ENCODE results near the gene UNKL.
A peak's percentile ranks its signal among the peaks of the same experiment; 100 is the strongest.

Gene UNKL, protein sequence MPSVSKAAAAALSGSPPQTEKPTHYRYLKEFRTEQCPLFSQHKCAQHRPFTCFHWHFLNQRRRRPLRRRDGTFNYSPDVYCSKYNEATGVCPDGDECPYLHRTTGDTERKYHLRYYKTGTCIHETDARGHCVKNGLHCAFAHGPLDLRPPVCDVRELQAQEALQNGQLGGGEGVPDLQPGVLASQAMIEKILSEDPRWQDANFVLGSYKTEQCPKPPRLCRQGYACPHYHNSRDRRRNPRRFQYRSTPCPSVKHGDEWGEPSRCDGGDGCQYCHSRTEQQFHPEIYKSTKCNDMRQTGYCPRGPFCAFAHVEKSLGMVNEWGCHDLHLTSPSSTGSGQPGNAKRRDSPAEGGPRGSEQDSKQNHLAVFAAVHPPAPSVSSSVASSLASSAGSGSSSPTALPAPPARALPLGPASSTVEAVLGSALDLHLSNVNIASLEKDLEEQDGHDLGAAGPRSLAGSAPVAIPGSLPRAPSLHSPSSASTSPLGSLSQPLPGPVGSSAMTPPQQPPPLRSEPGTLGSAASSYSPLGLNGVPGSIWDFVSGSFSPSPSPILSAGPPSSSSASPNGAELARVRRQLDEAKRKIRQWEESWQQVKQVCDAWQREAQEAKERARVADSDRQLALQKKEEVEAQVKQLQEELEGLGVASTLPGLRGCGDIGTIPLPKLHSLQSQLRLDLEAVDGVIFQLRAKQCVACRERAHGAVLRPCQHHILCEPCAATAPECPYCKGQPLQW

DNA sequence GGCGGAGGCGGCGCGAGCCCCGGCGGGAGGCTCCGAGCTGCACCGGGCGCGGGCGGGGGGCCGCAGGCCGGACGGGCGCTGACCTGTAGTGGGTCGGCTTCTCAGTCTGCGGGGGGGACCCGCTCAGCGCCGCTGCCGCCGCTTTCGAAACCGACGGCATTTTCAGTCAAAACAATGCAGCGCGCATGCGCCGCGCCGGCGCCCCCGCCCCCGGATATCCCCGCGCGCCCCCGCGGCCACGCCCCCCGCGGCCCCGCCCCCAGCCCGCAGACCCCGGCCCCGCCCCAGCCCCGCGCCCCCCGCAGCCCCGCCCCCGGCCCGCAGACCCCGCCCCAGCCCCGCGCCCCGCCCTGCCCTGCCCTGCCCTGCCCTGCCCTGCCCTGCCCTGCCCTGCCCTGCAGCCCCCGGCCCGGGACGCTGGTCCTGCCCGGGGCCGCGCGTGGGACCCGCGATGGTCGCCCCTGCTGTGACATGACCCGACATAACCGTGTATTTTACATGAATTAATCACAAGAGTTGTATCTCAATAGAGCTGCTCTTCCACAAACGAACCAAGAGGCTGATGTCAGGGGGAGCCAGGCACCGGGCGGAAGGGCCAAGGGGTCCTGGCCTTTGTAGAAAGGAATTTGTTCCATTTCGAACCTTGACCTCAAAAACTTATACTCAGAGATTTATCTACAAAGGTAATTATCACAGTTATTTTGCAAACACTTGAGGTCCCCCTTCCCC, at the start of gene UNKL:
UNKL (minus strand) TSS at position 173 of the 729 bp plus-strand sequence; CDS start at position 160, 13 bp downstream.
- DNase-seq (ENCODE audit: extremely low spot score): peak; percentile 93
- POLR2A ChIA-PET: no interaction called here
- CTCF ChIA-PET: interaction anchor here (0.9 kb wide), 1 partner anchor 14 kb away, joined by 3 read pairs; no protein-coding TSS in a partner anchor
- TF ChIP-seq, protein P1, sequence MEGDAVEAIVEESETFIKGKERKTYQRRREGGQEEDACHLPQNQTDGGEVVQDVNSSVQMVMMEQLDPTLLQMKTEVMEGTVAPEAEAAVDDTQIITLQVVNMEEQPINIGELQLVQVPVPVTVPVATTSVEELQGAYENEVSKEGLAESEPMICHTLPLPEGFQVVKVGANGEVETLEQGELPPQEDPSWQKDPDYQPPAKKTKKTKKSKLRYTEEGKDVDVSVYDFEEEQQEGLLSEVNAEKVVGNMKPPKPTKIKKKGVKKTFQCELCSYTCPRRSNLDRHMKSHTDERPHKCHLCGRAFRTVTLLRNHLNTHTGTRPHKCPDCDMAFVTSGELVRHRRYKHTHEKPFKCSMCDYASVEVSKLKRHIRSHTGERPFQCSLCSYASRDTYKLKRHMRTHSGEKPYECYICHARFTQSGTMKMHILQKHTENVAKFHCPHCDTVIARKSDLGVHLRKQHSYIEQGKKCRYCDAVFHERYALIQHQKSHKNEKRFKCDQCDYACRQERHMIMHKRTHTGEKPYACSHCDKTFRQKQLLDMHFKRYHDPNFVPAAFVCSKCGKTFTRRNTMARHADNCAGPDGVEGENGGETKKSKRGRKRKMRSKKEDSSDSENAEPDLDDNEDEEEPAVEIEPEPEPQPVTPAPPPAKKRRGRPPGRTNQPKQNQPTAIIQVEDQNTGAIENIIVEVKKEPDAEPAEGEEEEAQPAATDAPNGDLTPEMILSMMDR (IDR thresholded peaks at IDR 0.05; ENCODE audit: control extremely low read depth, extremely low read depth, low read depth, missing control alignments): no peak

DNA sequence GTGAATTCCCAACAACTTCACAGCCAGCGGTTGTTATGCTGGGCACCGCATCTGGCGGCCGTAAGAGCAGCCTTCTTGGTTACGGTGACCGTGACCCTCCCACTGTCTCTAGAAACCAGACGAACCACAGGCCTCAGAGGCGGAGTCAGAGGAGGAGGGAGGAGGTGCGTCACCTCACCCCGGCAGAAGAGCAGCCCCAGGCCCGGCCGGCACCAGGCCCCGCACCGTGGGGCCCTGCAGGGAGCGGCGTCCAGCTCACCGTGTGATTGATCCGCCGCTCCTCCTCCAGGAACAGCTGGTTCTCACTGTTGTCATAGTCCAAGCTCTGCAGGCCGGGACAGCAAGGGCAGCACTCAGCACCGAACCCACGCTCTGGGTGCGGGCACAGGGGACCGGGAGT, 46.6 kb upstream of the UNKL start:
- TF ChIP-seq, protein P1 (IDR thresholded peaks at IDR 0.05; ENCODE audit: control extremely low read depth, extremely low read depth, low read depth, missing control alignments): no peak
- ChIA-PET CTCF (no interaction called here), POLR2A (no interaction called here)
- DNase-seq (ENCODE audit: extremely low spot score): no peak

DNA sequence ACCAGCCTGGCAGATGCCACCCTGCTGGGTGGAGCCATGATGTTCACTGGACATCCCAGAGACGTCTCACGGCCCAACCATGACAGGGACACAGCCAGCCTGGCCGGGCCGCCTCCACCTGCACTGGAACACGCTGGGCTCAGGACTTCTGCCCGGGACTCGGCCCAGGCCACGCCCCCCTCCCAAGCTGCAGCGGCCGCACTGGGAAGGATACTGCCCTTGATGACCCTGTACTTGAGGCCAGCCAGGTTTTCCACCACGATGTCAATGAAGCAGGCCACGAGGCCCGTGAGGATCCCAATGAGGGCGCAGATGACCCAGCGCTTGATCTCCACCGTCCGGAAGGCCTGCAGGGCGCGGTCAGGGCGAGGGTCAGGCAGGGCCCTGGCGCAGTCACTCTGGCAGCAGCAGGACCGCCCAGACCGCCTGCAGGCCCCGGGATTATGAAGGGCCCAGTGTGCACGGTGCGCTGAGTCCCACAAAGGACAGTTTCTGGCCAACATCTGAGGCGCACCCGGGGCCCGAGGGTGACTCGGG, 46.2 kb upstream of the UNKL start:
- POLR2A ChIA-PET: no interaction called here
- no peak for DNase-seq (ENCODE audit: extremely low spot score)
- TF ChIP-seq, protein P1 (IDR thresholded peaks at IDR 0.05; ENCODE audit: control extremely low read depth, extremely low read depth, low read depth, missing control alignments): no peak
- CTCF ChIA-PET: no interaction called here

DNA sequence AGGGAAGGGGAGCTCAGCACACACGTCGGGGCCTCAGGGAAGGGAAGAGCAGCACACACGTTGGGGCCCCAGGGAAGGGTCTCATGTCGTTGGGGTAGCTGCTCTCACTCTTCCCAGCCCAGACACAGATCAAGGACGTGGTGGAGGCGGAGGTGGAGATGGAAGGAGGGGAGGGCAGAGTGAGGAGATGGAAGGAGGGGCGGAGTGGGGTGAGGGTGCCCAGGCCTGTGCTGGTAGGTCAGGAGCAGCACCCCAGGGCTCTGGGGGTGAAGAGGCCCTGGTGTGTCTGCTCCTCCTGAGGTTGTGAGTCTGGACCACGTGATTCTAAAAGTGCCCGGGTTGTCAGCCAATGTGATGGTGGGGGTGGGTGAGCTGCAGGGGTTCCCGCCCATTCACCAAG, 45.5 kb upstream of the UNKL start:
- TF ChIP-seq, protein P1 (IDR thresholded peaks at IDR 0.05; ENCODE audit: control extremely low read depth, extremely low read depth, low read depth, missing control alignments): no peak
- ChIA-PET POLR2A (no interaction called here), CTCF (no interaction called here)
- no peak for DNase-seq (ENCODE audit: extremely low spot score)

DNA sequence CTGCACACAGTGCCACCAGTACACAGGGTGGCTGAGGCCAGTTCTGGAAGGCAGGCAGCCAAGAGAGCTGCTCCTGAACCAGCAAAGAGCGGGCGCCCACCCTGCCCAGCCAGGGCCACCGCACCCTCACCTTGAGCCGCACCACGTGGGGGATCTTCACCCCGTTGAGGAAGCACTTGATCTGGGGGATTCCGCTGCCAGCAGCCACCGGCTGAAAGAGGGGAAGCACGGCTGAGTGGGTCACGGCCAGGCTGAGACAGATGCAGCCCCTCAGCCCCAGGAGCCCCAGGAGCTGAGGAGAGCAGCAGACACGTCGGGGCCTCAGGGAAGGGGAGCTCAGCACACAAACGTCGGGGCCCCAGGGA, 44.5 kb upstream of the UNKL start:
- POLR2A ChIA-PET: no interaction called here
- CTCF ChIA-PET: interaction anchor here (0.6 kb wide), 1 partner anchor 12 kb away, joined by 3 read pairs; no protein-coding TSS in a partner anchor

More for the DNA sequence above, 44.5 kb upstream of the UNKL start:
- peak; percentile 72 for DNase-seq (ENCODE audit: extremely low spot score)
- TF ChIP-seq, protein P1 (IDR thresholded peaks at IDR 0.05; ENCODE audit: control extremely low read depth, extremely low read depth, low read depth, missing control alignments): no peak

Data from GM10248 (cell line).